Right lobe of liver (tissue), 6 donors: Measurements from ENCODE around the gene CC2D2B. TPM values are rescaled to one million over a fixed set of nuclear protein-coding genes. Genes with fewer than 3 reads are reported as not detected.

ENCODE experiments used
- ATAC-seq, 4 donors: fragments of 200-7000 bp; cut with Tn5 transposase; one replicate each; pipeline ENCODE4 v1.9.1; 2020; ENCODE audit warnings: mild to moderate bottlenecking in 4 of 4, moderate library complexity in 4 of 4
- DNase-seq, 3 donors: peaks; one replicate each; pipeline ENCODE4 v3.0.0-alpha.2; 2020
- H3K27ac ChIP-seq, 3 donors: fragments of 200-600 bp; one replicate each; pipeline ENCODE4 v1.8.0; 2022
- H3K27me3 ChIP-seq, 2 donors: fragments of 200-600 bp; one replicate each; pipeline ENCODE4 v1.8.0; 2022
- H3K36me3 ChIP-seq, 4 donors: fragments of 200-600 bp; sonication (generic) in 1 of 4; one replicate each; pipeline versions ENCODE4 v1.5.1 to v1.8.0; 2017 to 2022; ENCODE audit warnings: control low read depth in 1 of 4
- H3K4me1 ChIP-seq, 4 donors: fragments of 200-600 bp; sonication (generic) in 1 of 4; one replicate each; pipeline versions ENCODE4 v1.5.1 to v1.8.0; 2017 to 2022; ENCODE audit warnings: control low read depth in 1 of 4
- H3K4me3 ChIP-seq, 3 donors: fragments of 200-600 bp; one replicate each; pipeline ENCODE4 v1.8.0; 2022
- H3K9me3 ChIP-seq, 4 donors: fragments of 200-600 bp; sonication (generic) in 1 of 4; one replicate each; pipeline versions ENCODE4 v1.5.1 to v1.8.0; 2017 to 2022; ENCODE audit warnings: control low read depth in 1 of 4
- POLR2A ChIP-seq: fragments of 450-650 bp; IDR thresholded peaks from one replicate; pipeline ENCODE4 v1.6.1; 2017; ENCODE audit warnings: antibody characterized with exemption, mild to moderate bottlenecking
- WGBS: methylation state at CpG from one replicate; pipeline ENCODE4 v1.1.6; 2018; ENCODE audit warnings: low coverage, low lambda C conversion rate; ENCODE audit not compliant: insufficient coverage; ENCODE audit errors: missing lambda C conversion rate; 5-methylcytosine and 5-hydroxymethylcytosine counted together
- intact Hi-C, 2 donors: fragments of 100-400 bp; cut with DNase I; formaldehyde crosslinking; loops; one replicate each; pipeline versions ENCODE4 v1.11.2 to v1.14.1; 2022
- total RNA-seq, 6 experiments: library from RNA; depleted of rRNA in 2 of 6; stranded (reverse); fragments of >200 nt in 2 of 6; fragmentation: NEBNext Ultra II Directional in 3 of 6; extraction: Animal tissue kit (Norgen Biotek cat#: 25700) in 3 of 6; gene quantifications; one replicate each; pipeline versions ENCODE4 v1.1.0 to v1.2.4, GENCODE V29; 2016 to 2023
- TF ChIP-seq, protein P1 (sequence below), 4 donors: fragments of 200-600 bp in 3 of 4; fragments of 450-650 bp in 1 of 4; IDR thresholded peaks; one replicate each; pipeline versions ENCODE4 v1.5.1 to v1.8.0; 2016 to 2022; ENCODE audit warnings: antibody characterized with exemption in 4 of 4, mild to moderate bottlenecking in 2 of 4
- donor health status: DM: no; HTN: yes; CAD: no.
- donor health status: DM: no; HTN: no; CAD: no.
- donor health status: DM: no; HTN: no; CAD: no.
- donor health status: DM: no; HTN: yes; CAD: no.
- donor health status: DM: no; HTN: yes; CAD: no.

The CC2D2B gene
- total RNA-seq, 6 experiments from 2014 or later, result 0.10 to 0.86 (median 0.27) TPM; not detected in 2

DNA sequence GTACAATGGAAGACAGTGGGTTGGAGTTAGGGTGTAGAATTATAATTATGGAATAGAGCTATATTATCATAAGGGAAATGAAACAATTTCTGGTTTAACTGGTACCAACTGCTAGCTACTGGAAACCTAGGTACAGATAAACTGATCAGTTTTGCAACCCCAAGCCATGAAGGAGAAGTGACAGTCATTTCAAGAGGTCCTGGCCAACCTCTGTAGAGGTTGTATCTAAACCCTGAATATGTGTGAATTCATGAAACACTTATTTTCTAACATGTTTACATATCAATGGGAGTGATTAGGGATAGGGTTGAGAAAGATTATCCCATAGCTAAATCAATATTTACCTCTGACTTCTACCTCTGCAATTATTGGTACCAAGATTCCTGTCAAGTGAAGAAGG lies 29.9 kb upstream of the CC2D2B start:
- peaks cover 0 to 2% (median 0%) of the 10 kb centered on the region in 4 donors for H3K36me3 ChIP-seq
- DNase-seq, result no peak
- intact Hi-C loops, result no loop called here

DNA sequence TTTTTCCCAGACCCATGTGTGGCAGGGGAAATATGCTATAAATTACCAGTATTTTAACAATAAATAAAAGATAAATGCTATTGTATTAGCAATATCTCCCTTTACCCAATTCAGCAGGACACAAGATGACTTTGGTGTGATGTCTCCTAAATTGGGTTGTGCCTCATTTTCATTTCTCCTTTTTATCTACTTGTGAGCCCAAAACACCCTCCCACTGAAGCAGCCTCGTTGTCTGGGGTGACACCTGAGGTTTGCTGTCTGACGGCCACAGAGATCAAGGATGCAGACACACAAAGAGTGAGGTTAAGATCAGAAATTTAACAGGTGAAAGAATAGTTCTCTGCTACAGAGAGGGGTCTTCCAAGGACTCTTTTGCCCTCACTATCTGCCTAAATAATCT lies 27.1 kb upstream of the CC2D2B start:
- ATAC-seq, result no peak
- no peak overlapping the region for H3K27ac ChIP-seq
- DNase-seq, result no peak

More for the DNA sequence above, 29.9 kb upstream of the CC2D2B start:
- no peaks in the 10 kb centered on the region for H3K9me3 ChIP-seq
- H3K27me3 ChIP-seq, result no peaks in the 10 kb centered on the region
- no peak for ATAC-seq
- TF ChIP-seq POLR2A, result no peak
- TF ChIP-seq, protein P1, sequence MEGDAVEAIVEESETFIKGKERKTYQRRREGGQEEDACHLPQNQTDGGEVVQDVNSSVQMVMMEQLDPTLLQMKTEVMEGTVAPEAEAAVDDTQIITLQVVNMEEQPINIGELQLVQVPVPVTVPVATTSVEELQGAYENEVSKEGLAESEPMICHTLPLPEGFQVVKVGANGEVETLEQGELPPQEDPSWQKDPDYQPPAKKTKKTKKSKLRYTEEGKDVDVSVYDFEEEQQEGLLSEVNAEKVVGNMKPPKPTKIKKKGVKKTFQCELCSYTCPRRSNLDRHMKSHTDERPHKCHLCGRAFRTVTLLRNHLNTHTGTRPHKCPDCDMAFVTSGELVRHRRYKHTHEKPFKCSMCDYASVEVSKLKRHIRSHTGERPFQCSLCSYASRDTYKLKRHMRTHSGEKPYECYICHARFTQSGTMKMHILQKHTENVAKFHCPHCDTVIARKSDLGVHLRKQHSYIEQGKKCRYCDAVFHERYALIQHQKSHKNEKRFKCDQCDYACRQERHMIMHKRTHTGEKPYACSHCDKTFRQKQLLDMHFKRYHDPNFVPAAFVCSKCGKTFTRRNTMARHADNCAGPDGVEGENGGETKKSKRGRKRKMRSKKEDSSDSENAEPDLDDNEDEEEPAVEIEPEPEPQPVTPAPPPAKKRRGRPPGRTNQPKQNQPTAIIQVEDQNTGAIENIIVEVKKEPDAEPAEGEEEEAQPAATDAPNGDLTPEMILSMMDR (IDR thresholded peaks at IDR 0.05), result no peak
- H3K4me3 ChIP-seq, result no peak overlapping the region
- no peaks in the 10 kb centered on the region for H3K4me1 ChIP-seq
- H3K27ac ChIP-seq, result no peak overlapping the region

DNA sequence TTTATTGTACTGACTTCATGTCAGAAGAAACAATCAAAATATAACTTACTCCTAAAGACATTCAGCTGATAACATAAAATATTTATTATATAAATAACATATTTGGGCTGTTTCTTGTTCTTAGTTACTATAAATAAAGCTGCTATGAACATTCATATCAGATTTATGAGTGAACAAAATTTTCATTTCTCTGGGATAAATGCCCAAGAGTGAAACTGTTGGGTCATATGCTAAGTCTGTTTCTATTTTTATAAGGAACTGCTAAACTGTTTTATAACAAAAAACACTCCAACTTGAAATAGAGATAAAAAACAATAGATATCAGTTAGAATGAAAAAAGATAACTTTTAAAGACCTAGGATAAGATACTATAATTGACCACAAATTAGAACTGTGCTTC lies 26.5 kb upstream of the CC2D2B start:
- Histone ChIP-seq H3K27me3 (no peaks in the 10 kb centered on the region), H3K27ac (no peak overlapping the region), H3K4me3 (no peak overlapping the region), H3K9me3 (no peaks in the 10 kb centered on the region), H3K4me1 (no peaks in the 10 kb centered on the region), H3K36me3 (no peaks in the 10 kb centered on the region)
- no peak for TF ChIP-seq POLR2A
- TF ChIP-seq, protein P1 (IDR thresholded peaks at IDR 0.05), result no peak
- ATAC-seq (no peak), DNase-seq (no peak)
- intact Hi-C loops, result no loop called here

More for the DNA sequence above, 27.1 kb upstream of the CC2D2B start:
- Histone ChIP-seq H3K4me3 (no peak overlapping the region), H3K27me3 (no peaks in the 10 kb centered on the region), H3K9me3 (no peaks in the 10 kb centered on the region), H3K4me1 (no peaks in the 10 kb centered on the region), H3K36me3 (no peaks in the 10 kb centered on the region)
- TF ChIP-seq POLR2A, result no peak
- TF ChIP-seq, protein P1 (IDR thresholded peaks at IDR 0.05), result no peak
- WGBS, result 65% methylated on average over 2 of the region's 2 CpGs
- intact Hi-C loops, result no loop called here

DNA sequence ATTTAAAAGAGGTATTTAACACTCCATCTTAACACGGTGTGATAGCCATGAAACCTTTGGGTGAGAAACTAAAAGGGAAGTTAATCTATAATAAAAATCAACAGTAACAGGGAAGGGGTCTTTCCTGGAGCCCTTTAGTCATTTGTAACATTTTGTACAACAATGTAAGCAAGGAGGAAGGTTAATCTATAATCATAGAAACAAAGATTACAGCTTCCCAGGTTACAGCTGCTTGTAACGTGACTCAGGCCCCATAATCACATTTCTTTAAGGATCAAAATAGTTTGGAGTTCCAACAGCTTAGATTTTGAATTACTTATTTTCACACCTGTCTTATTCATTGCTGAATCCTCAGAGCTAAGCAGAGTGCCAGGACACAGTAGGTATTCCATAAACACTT lies 17.9 kb upstream of the CC2D2B start:
- DNase-seq, result no peak
- intact Hi-C loops, result no loop called here
- Histone ChIP-seq H3K4me1 (no peaks in the 10 kb centered on the region), H3K27ac (no peak overlapping the region), H3K4me3 (no peak overlapping the region), H3K9me3 (no peaks in the 10 kb centered on the region), H3K36me3 (no peaks in the 10 kb centered on the region), H3K27me3 (no peaks in the 10 kb centered on the region)
- ATAC-seq, result no peak
- WGBS, result 75% methylated on average over 2 of the region's 2 CpGs
- no peak for TF ChIP-seq POLR2A
- TF ChIP-seq, protein P1 (IDR thresholded peaks at IDR 0.05), result no peak
